Measurements from ENCODE around the gene MYH9.

GRCh38 chr22:36238373-36239149, 149.2 kb downstream of the MYH9 start:
- TF ChIP-seq CTCF (IDR thresholded peaks at IDR 0.05), result no peak
- TF ChIP-seq POLR2A (IDR thresholded peaks at IDR 0.05), result no peak
